H1 (cell line): ENCODE data around the gene CCBE1. TPM values are rescaled to one million over a fixed set of nuclear protein-coding genes. Genes with fewer than 3 reads are reported as not detected.

Experiments used
- CTCF ChIA-PET: fragments of 300-600 bp; sonication (Branson Sonifier 250); formaldehyde crosslinking; loops from one replicate; lab custom pipeline; 2021; ENCODE audit not compliant: partially characterized antibody; lab: Charles Lee
- POLR2A ChIA-PET: fragments of 300-600 bp; sonication (Branson Sonifier 250); formaldehyde crosslinking; loops from one replicate; lab custom pipeline; 2021; ENCODE audit warnings: inconsistent platforms; ENCODE audit not compliant: partially characterized antibody; lab: Charles Lee
- DNase-seq, 2 experiments: peaks; one replicate each; pipeline versions ENCODE4 v3.0.0 to v3.0.0-alpha.2; 2010 to 2022; ENCODE audit warnings: low spot score in 2 of 2, low read depth in 1 of 2, mixed read lengths in 1 of 2
- FAIRE-seq: peaks from 2 replicates; lab custom pipeline; 2011; peaks lifted over from hg19 to GRCh38; lab: Jason Lieb, UNC
- H2AFZ ChIP-seq: 2 replicates; pipeline ENCODE4 v1.8.1; 2012; ENCODE audit warnings: low read length, inconsistent platforms
- H2AK5ac ChIP-seq: 2 replicates; pipeline ENCODE4 v1.6.1; 2013; ENCODE audit warnings: low read depth, low read length
- H2BK120ac ChIP-seq: replicated peaks from 2 replicates; pipeline ENCODE3; 2013; ENCODE audit warnings: low read depth, low read length, inconsistent platforms
- H2BK12ac ChIP-seq: 2 replicates; pipeline ENCODE4 v1.6.1; 2013; ENCODE audit warnings: low read depth, low read length
- H2BK15ac ChIP-seq: 2 replicates; pipeline ENCODE4 v1.6.1; 2013; ENCODE audit warnings: low read length
- H2BK20ac ChIP-seq: 2 replicates; pipeline ENCODE4 v1.6.1; 2013; ENCODE audit warnings: low read length
- H2BK5ac ChIP-seq: 2 replicates; pipeline ENCODE4 v1.6.1; 2013; ENCODE audit warnings: low read depth, low read length
- H3K14ac ChIP-seq: 2 replicates; pipeline ENCODE4 v1.6.1; 2013; ENCODE audit warnings: inconsistent platforms; ENCODE audit not compliant: insufficient read length
- H3K18ac ChIP-seq: 2 replicates; pipeline ENCODE4 v1.6.1; 2013; ENCODE audit warnings: low read length; ENCODE audit errors: extremely low read depth
- H3K23ac ChIP-seq: 2 replicates; pipeline ENCODE4 v1.6.1; 2013; ENCODE audit warnings: inconsistent platforms; ENCODE audit not compliant: insufficient read length
- H3K23me2 ChIP-seq: 2 replicates; pipeline ENCODE4 v1.6.1; 2013; ENCODE audit warnings: low read depth, low read length
- H3K27ac ChIP-seq: 2 replicates; pipeline ENCODE4 v1.6.1; 2011; ENCODE audit warnings: low read depth, low read length, inconsistent platforms
- H3K27me3 ChIP-seq, 4 experiments: replicated peaks in 1 of 4; 1 replicate in 1 of 4; 2 replicates in 3 of 4; pipeline versions ENCODE4 v1.6.1 to v1.8.1; 2011 to 2013; ENCODE audit warnings: low read length in 3 of 4, mild to moderate bottlenecking in 3 of 4, inconsistent platforms in 2 of 4, mixed read lengths in 2 of 4, moderate library complexity in 1 of 4; ENCODE audit not compliant: control insufficient read depth in 3 of 4, insufficient read depth in 3 of 4; ENCODE audit errors: extremely low read depth in 1 of 4
- H3K36me3 ChIP-seq, 4 experiments: 2 replicates each; pipeline versions ENCODE4 v1.6.1 to v1.8.1; 2011 to 2013; ENCODE audit warnings: mild to moderate bottlenecking in 4 of 4, low read length in 3 of 4, moderate library complexity in 2 of 4, control low read depth in 1 of 4, inconsistent platforms in 1 of 4; ENCODE audit not compliant: insufficient read depth in 4 of 4, control insufficient read depth in 2 of 4
- H3K4ac ChIP-seq: replicated peaks from 2 replicates; pipeline ENCODE3; 2013; ENCODE audit warnings: low read length, low read depth, mixed read lengths, inconsistent platforms; ENCODE audit not compliant: insufficient read length
- H3K4me1 ChIP-seq, 4 experiments: replicated peaks in 1 of 4; 1 replicate in 1 of 4; 2 replicates in 3 of 4; pipeline versions ENCODE4 v1.6.1 to v1.8.1; 2011 to 2013; ENCODE audit warnings: low read length in 3 of 4, inconsistent platforms in 2 of 4, mixed read lengths in 1 of 4; ENCODE audit not compliant: insufficient read depth in 4 of 4, control insufficient read depth in 3 of 4
- H3K4me2 ChIP-seq, 2 experiments: 2 replicates each; pipeline versions ENCODE4 v1.6.1 to v1.8.1; 2011 to 2013; ENCODE audit warnings: low read depth in 2 of 2, low read length in 2 of 2, control low read depth in 1 of 2, inconsistent platforms in 1 of 2, mild to moderate bottlenecking in 1 of 2; ENCODE audit not compliant: insufficient read depth in 1 of 2
- H3K4me3 ChIP-seq, 4 experiments: fragments of 200-600, 300-600 bp in 1 of 4; sonication (generic), shearing (Covaris generic), sonication (Bioruptor Twin) in 1 of 4; 2 replicates each; pipeline versions ENCODE4 v1.5.1 to v1.8.1; 2011 to 2016; ENCODE audit warnings: low read length in 4 of 4, low read depth in 3 of 4, control low read depth in 2 of 4, inconsistent platforms in 2 of 4, mild to moderate bottlenecking in 2 of 4, mixed read lengths in 1 of 4, moderate library complexity in 1 of 4; ENCODE audit not compliant: insufficient read depth in 2 of 4; ENCODE audit errors: extremely low read depth in 1 of 4
- H3K56ac ChIP-seq: replicated peaks from 2 replicates; pipeline ENCODE3; 2013; ENCODE audit warnings: low read depth, mild to moderate bottlenecking, mixed read lengths, low read length, inconsistent platforms; ENCODE audit not compliant: insufficient read length
- H3K79me1 ChIP-seq: 2 replicates; pipeline ENCODE4 v1.6.1; 2013; ENCODE audit warnings: low read depth, low read length, control low read depth
- H3K79me2 ChIP-seq, 2 experiments: 2 replicates each; pipeline versions ENCODE4 v1.6.1 to v1.8.1; 2012 to 2013; ENCODE audit warnings: low read length in 2 of 2, mild to moderate bottlenecking in 2 of 2, inconsistent platforms in 1 of 2; ENCODE audit not compliant: insufficient read depth in 2 of 2, control insufficient read depth in 1 of 2
- H3K9ac ChIP-seq, 4 experiments: replicated peaks in 1 of 4; 1 replicate in 1 of 4; 2 replicates in 3 of 4; pipeline versions ENCODE4 v1.6.1 to v1.8.1; 2011 to 2013; ENCODE audit warnings: low read depth in 3 of 4, low read length in 3 of 4, control low read depth in 2 of 4, mild to moderate bottlenecking in 2 of 4, moderate library complexity in 2 of 4, inconsistent platforms in 1 of 4; ENCODE audit errors: extremely low read depth in 1 of 4
- H3K9me3 ChIP-seq, 2 experiments: 2 replicates each; pipeline versions ENCODE4 v1.6.1 to v1.8.1; 2012 to 2013; ENCODE audit warnings: mild to moderate bottlenecking in 2 of 2, moderate library complexity in 2 of 2, control low read depth in 1 of 2, inconsistent platforms in 1 of 2, low read depth in 1 of 2, low read length in 1 of 2, mixed read lengths in 1 of 2; ENCODE audit not compliant: insufficient read depth in 2 of 2
- H4K20me1 ChIP-seq, 2 experiments: replicated peaks in 1 of 2; 2 replicates each; pipeline versions ENCODE3 to v1.8.1; 2011 to 2013; ENCODE audit warnings: inconsistent platforms in 2 of 2, low read length in 2 of 2, mild to moderate bottlenecking in 1 of 2; ENCODE audit not compliant: insufficient read depth in 2 of 2, control insufficient read depth in 1 of 2
- H4K5ac ChIP-seq: 2 replicates; pipeline ENCODE4 v1.6.1; 2013; ENCODE audit warnings: low read length, low read depth, mixed read lengths, inconsistent platforms; ENCODE audit not compliant: insufficient read length
- H4K8ac ChIP-seq: 2 replicates; pipeline ENCODE4 v1.8.0; 2013; ENCODE audit warnings: mild to moderate bottlenecking, moderate library complexity, low read length, inconsistent platforms; ENCODE audit not compliant: insufficient read depth; ENCODE audit errors: extremely low read depth
- H4K91ac ChIP-seq: replicated peaks from 2 replicates; pipeline ENCODE3; 2013; ENCODE audit warnings: low read length, mixed read lengths, inconsistent platforms; ENCODE audit not compliant: insufficient read length
- BCL11A ChIP-seq, 2 experiments: IDR thresholded peaks; one replicate each; pipeline ENCODE4 v1.6.1; 2011; ENCODE audit warnings: low read depth in 2 of 2, low read length in 2 of 2, mild to moderate bottlenecking in 2 of 2
- CEBPB ChIP-seq: IDR thresholded peaks from 2 replicates; pipeline ENCODE4 v1.6.1; 2012; ENCODE audit warnings: low read depth, low read length
- EP300 ChIP-seq, 2 experiments: IDR thresholded peaks; 1 replicate in 1 of 2; 2 replicates in 1 of 2; pipeline ENCODE4 v1.6.1; 2011 to 2012; ENCODE audit warnings: low read depth in 2 of 2, low read length in 2 of 2, mild to moderate bottlenecking in 2 of 2, borderline replicate concordance in 1 of 2, inconsistent platforms in 1 of 2, moderate library complexity in 1 of 2
- GTF2F1 ChIP-seq: IDR thresholded peaks from 2 replicates; pipeline ENCODE4 v1.6.1; 2012; ENCODE audit warnings: low read depth, low read length, improper control_type of control experiment, borderline replicate concordance
- KDM5A ChIP-seq: fragments of 200-600 bp; IDR thresholded peaks from 2 replicates; pipeline ENCODE4 v1.7.1; 2012; ENCODE audit warnings: mild to moderate bottlenecking, low read length, inconsistent platforms, mixed read lengths
- POLR2A ChIP-seq, 2 experiments: IDR thresholded peaks; 1 replicate in 1 of 2; 2 replicates in 1 of 2; pipeline ENCODE4 v1.6.1; 2011; ENCODE audit warnings: low read depth in 2 of 2, low read length in 2 of 2, mild to moderate bottlenecking in 2 of 2; ENCODE audit errors: control extremely low read depth in 1 of 2
- POU5F1 ChIP-seq: IDR thresholded peaks from 2 replicates; pipeline ENCODE4 v1.6.1; 2011; ENCODE audit warnings: low read depth, mild to moderate bottlenecking, low read length, moderate library complexity
- RBBP5 ChIP-seq: IDR thresholded peaks from 2 replicates; pipeline ENCODE4 v1.7.1; 2012; ENCODE audit warnings: low read depth, mild to moderate bottlenecking, inconsistent platforms, low read length, moderate library complexity, borderline replicate concordance
- SIX5 ChIP-seq: IDR thresholded peaks from 2 replicates; pipeline ENCODE4 v1.6.1; 2011; ENCODE audit warnings: mild to moderate bottlenecking, low read depth, low read length
- SP4 ChIP-seq: IDR thresholded peaks from 2 replicates; pipeline ENCODE4 v1.6.1; 2012; ENCODE audit warnings: low read length, inconsistent platforms
- TAF1 ChIP-seq: IDR thresholded peaks from 2 replicates; pipeline ENCODE4 v1.6.1; 2011; ENCODE audit warnings: mild to moderate bottlenecking, low read depth, low read length
- WGBS, 2 experiments: shearing (Covaris generic) in 1 of 2; methylation state at CpG; one replicate each; pipeline versions ENCODE4 v1.1.6 to v1.1.7; 2013 to 2015; ENCODE audit warnings: low lambda C conversion rate in 2 of 2, mixed read lengths in 2 of 2, inconsistent platforms in 1 of 2, low coverage in 1 of 2, missing lambda C conversion rate in 1 of 2; ENCODE audit not compliant: insufficient replicate concordance in 2 of 2, insufficient coverage in 1 of 2, insufficient read length in 1 of 2; ENCODE audit errors: extremely low coverage in 1 of 2, missing lambda C conversion rate in 1 of 2; 5-methylcytosine and 5-hydroxymethylcytosine counted together
- polyA plus RNA-seq, 7 experiments: library from polyadenylated mRNA; depleted of rRNA in 3 of 7; stranded (reverse) in 5 of 7; unstranded in 2 of 7; fragments of >200 nt in 5 of 7; fragments of 200-250 nt in 2 of 7; gene quantifications; 1 replicate in 5 of 7; 2 replicates in 1 of 7; 4 replicates in 1 of 7; pipeline versions ENCODE4 v1.2.1 to v1.2.3, GENCODE V29; 2011 to 2013; ENCODE audit warnings: missing spikeins in 2 of 7, mixed read lengths in 2 of 7
- total RNA-seq: library from RNA; stranded (reverse); fragmentation: NEBNext Ultra II Directional; extraction: Animal tissue kit (Norgen Biotek cat#: 25700); gene quantifications from 2 replicates; pipeline ENCODE4 v1.2.1, GENCODE V29; 2021
- TF ChIP-seq, protein P1 (sequence below): IDR thresholded peaks from 2 replicates; pipeline ENCODE4 v1.6.1; 2011; ENCODE audit warnings: low read depth, mild to moderate bottlenecking, low read length; ENCODE audit not compliant: insufficient read depth

CCBE1 gene
- total and polyA plus RNA-seq, 2 of the 8 experiments (the other 6 are each of a cell fraction or from before 2014, with no cell fraction given) = 2.1 to 2.6 TPM

GRCh38 chr18:59717291-59717690, 20.1 kb upstream of the CCBE1 start:
- DNase-seq = no peak
- no peak overlapping the region for H3K27ac ChIP-seq
- no peak for FAIRE-seq

More at GRCh38 chr18:59717291-59717690, 20.1 kb upstream of the CCBE1 start:
- Histone ChIP-seq H2BK5ac (no peak overlapping the region), H3K27me3 (no peaks in the 10 kb centered on the region), H2BK120ac (no peak overlapping the region), H3K79me2 (no peaks in the 10 kb centered on the region), H2AK5ac (no peak overlapping the region), H2AFZ (no peak overlapping the region), H2BK12ac (no peak overlapping the region; the same call in 1 of the 2 replicates), H4K5ac (no peak overlapping the region), H3K4me1 (peaks cover 0 to 3% (median 0%) of the 10 kb centered on the region in 4 experiments; a peak in 2 of 7 replicates), H2BK15ac (no peak overlapping the region), H3K23ac (no peak overlapping the region), H3K4me3 (no peak overlapping the region), H3K36me3 (no peaks in the 10 kb centered on the region), H4K91ac (no peak overlapping the region), H3K18ac (no peak overlapping the region), H3K79me1 (no peaks in the 10 kb centered on the region), H2BK20ac (no peak overlapping the region), H3K9ac (no peak overlapping the region), H3K4me2 (no peak overlapping the region), H3K4ac (no peak overlapping the region), H4K20me1 (no peaks in the 10 kb centered on the region), H3K9me3 (0 out of 4 replicates have a peak, but pooled peaks cover 0 to 4% of the 10 kb centered on the region in 2 experiments), H4K8ac (no peak overlapping the region), H3K14ac (no peak overlapping the region), H3K23me2 (no peaks in the 10 kb centered on the region), H3K56ac (no peak overlapping the region)
- ChIA-PET CTCF (interaction anchor here (1.5 to 2.2 kb wide), 2 partner anchors 14 to 20 kb away, joined by 3 to 18 read pairs; partner anchors contain the start of gene CCBE1), POLR2A (no interaction called here)
- TF ChIP-seq GTF2F1 (no peak), RBBP5 (no peak), SIX5 (no peak), POU5F1 (no peak), BCL11A (IDR thresholded peaks at IDR 0.05; ENCODE audit: low read depth in 2 of 2, low read length in 2 of 2) (no peak), POLR2A (IDR thresholded peaks at IDR 0.05; ENCODE audit: control extremely low read depth in 1 of 2, low read depth in 2 of 2, low read length in 2 of 2) (no peak), CEBPB (no peak), EP300 (IDR thresholded peaks at IDR 0.05; ENCODE audit: borderline replicate concordance in 1 of 2, low read depth in 2 of 2, low read length in 2 of 2) (no peak), TAF1 (no peak), KDM5A (no peak), SP4 (no peak)
- TF ChIP-seq, protein P1, sequence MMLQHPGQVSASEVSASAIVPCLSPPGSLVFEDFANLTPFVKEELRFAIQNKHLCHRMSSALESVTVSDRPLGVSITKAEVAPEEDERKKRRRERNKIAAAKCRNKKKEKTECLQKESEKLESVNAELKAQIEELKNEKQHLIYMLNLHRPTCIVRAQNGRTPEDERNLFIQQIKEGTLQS = no peak
- 80% methylated on average over 2 of the region's 2 CpGs; no CpG with 5 or more reads in 1 of the 2 experiments for whole genome bisulfite sequencing, 2 experiments
